ENCODE measurements around the gene AIF1L. TPM values are rescaled to one million over a fixed set of nuclear protein-coding genes. Genes with fewer than 3 reads are reported as not detected.

AIF1L gene
- total and polyA plus RNA-seq, 7 donors = 2.4 to 11.6 (median 3.2) TPM

- Histone ChIP-seq H3K36me3 (no peaks in the 10 kb centered on the region), H3K27ac (no peak overlapping the region), H3K4me3 (no peak overlapping the region), H3K4me1 (no peaks in the 10 kb centered on the region), H3K27me3 (peaks cover 0 to 2% (median 0%) of the 10 kb centered on the region in 3 donors), H3K9me3 (no peaks in the 10 kb centered on the region)
- intact Hi-C loops (cut with DNase I) = no loop called here
- no peak for TF ChIP-seq CTCF (IDR thresholded peaks at IDR 0.05)
- 90 to 91% methylated on average over 9 of the region's 9 CpGs for WGBS, 2 donors
- DNase-seq = no peak
Measured at GRCh38 chr9:131081868-131082267, 14.5 kb upstream of the AIF1L start.

GRCh38 chr9:131082774-131083512 is 13.4 kb upstream of the AIF1L start:
- H3K27me3 ChIP-seq = peaks cover 0 to 6% (median 0%) of the 10 kb centered on the region in 3 donors
- WGBS, 2 donors = 56 to 58% methylated on average over 11 of the region's 11 CpGs
- H3K4me3 ChIP-seq = no peak overlapping the region
- H3K27ac ChIP-seq = no peak overlapping the region
- intact Hi-C loops (cut with DNase I) = no loop called here
- no peaks in the 10 kb centered on the region for H3K36me3 ChIP-seq
- no peak for DNase-seq
- no peaks in the 10 kb centered on the region for H3K9me3 ChIP-seq
- no peak for TF ChIP-seq POLR2AphosphoS5 (IDR thresholded peaks at IDR 0.05)
- no peak for TF ChIP-seq POLR2A (IDR thresholded peaks at IDR 0.05)
- no peak for TF ChIP-seq EP300 (IDR thresholded peaks at IDR 0.05)
- TF ChIP-seq CTCF (IDR thresholded peaks at IDR 0.05) = no peak
- no peaks in the 10 kb centered on the region for H3K4me1 ChIP-seq

GRCh38 chr9:131084661-131085369 is 11.5 kb upstream of the AIF1L start:
- 60 to 76% methylated on average over 8 of the region's 8 CpGs for WGBS, 2 donors
- TF ChIP-seq POLR2AphosphoS5 (IDR thresholded peaks at IDR 0.05) = no peak
- no peak for TF ChIP-seq POLR2A (IDR thresholded peaks at IDR 0.05)
- no peak for TF ChIP-seq EP300 (IDR thresholded peaks at IDR 0.05)
- no peak for TF ChIP-seq CTCF (IDR thresholded peaks at IDR 0.05)
- Histone ChIP-seq H3K27me3 (peaks cover 0 to 6% (median 0%) of the 10 kb centered on the region in 3 donors), H3K9me3 (no peaks in the 10 kb centered on the region), H3K4me3 (no peak overlapping the region), H3K4me1 (no peaks in the 10 kb centered on the region), H3K36me3 (no peaks in the 10 kb centered on the region), H3K27ac (no peak overlapping the region)
- DNase-seq = no peak
- intact Hi-C loops (cut with DNase I) = no loop called here

GRCh38 chr9:131085370-131086122 is 10.8 kb upstream of the AIF1L start:
- no peak for DNase-seq
- peaks cover 0 to 6% (median 0%) of the 10 kb centered on the region in 3 donors for H3K27me3 ChIP-seq
- H3K36me3 ChIP-seq = no peaks in the 10 kb centered on the region
- intact Hi-C loops (cut with DNase I) = no loop called here
- no peaks in the 10 kb centered on the region for H3K4me1 ChIP-seq
- H3K27ac ChIP-seq = no peak overlapping the region
- H3K4me3 ChIP-seq = no peak overlapping the region
- 76 to 77% methylated on average over 23 of the region's 23 CpGs for WGBS, 2 donors
- no peaks in the 10 kb centered on the region for H3K9me3 ChIP-seq
- TF ChIP-seq CTCF (IDR thresholded peaks at IDR 0.05) (no peak), POLR2A (IDR thresholded peaks at IDR 0.05) (no peak), EP300 (IDR thresholded peaks at IDR 0.05) (no peak), POLR2AphosphoS5 (IDR thresholded peaks at IDR 0.05) (no peak)
